ENCODE results near the gene NSUN3. TPM values are rescaled to one million over a fixed set of nuclear protein-coding genes. Genes with fewer than 3 reads are reported as not detected.

The NSUN3 gene
- total and polyA plus RNA-seq, 2 donors (not counting 3 experiments of a cell fraction or from before 2014, with no cell fraction given) = 3.4 to 10.7 TPM

DNA sequence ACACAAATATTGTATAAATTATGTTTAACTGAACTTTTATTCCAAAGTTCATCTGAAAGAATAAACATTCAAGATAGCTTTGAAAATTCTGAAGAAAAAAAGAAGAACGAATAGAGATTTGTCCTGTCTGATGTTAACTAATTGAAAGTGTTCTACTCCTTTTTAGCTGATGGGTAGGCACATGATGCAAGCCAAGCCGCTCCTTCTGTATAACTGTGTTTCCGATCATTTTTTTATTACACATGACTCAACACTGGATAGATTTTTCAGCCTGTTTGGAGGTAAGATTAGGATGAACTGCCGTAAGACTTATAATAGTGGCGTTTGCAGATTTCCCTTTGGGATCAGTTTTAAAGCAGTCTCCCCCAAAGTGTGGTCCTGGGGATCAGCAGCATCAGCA is 19.0 kb downstream of the NSUN3 start:
- H3K4me2 ChIP-seq (ENCODE audit: insufficient read depth, low read length) = no peak overlapping the region
- H3K36me3 ChIP-seq (ENCODE audit: control insufficient read depth in 2 of 2, extremely low read depth in 1 of 2, insufficient read depth in 2 of 2, low read length in 2 of 2) = no peaks in the 10 kb centered on the region
- H3K4me3 ChIP-seq (replicated peaks in 1 of 3; ENCODE audit: insufficient read depth in 1 of 3, low read depth in 1 of 3, low read length in 3 of 3) = no peak overlapping the region
- FAIRE-seq (no peak), DNase-seq (ENCODE audit: low read depth, low spot score) (no peak)
- H3K9ac ChIP-seq (replicated peaks; ENCODE audit: extremely low read depth, insufficient read depth, low read length) = no peak overlapping the region
- no TSS peak for BruUV-seq (replicated peaks)
- no peaks in the 10 kb centered on the region for H3K79me2 ChIP-seq (ENCODE audit: control insufficient read depth, insufficient read depth, low read length)
- ChIA-PET POLR2A (no interaction called here), CTCF (interaction anchor here (1.1 kb wide), 1 partner anchor 13 kb away, joined by 3 read pairs; no protein-coding TSS in a partner anchor)
- intact Hi-C loops (cut with micrococcal nuclease) = no loop called here
- no peaks in the 10 kb centered on the region for H4K20me1 ChIP-seq (replicated peaks; ENCODE audit: control insufficient read depth, extremely low read depth, insufficient read depth, low read length)
- dilution Hi-C loops (cut with MboI; ENCODE audit: extremely low pct_ligation_motif_present, low sequenced_read_pairs) = no loop called here
- no peaks in the 10 kb centered on the region for H3K9me1 ChIP-seq (replicated peaks; ENCODE audit: control insufficient read depth, extremely low read depth, insufficient read depth, low read length)
- no peaks in the 10 kb centered on the region for H3K9me3 ChIP-seq (replicated peaks; ENCODE audit: control insufficient read depth, insufficient read depth, low read length)
- H3K4me1 ChIP-seq (ENCODE audit: control insufficient read depth, extremely low read depth, insufficient read depth, low read length) = no peaks in the 10 kb centered on the region
- no peak overlapping the region for H2AFZ ChIP-seq (ENCODE audit: low read depth, low read length)
- no peak overlapping the region for H3K27ac ChIP-seq (ENCODE audit: insufficient read depth, low read depth, low read length)
- no peaks in the 10 kb centered on the region for H3K27me3 ChIP-seq (ENCODE audit: control insufficient read depth in 2 of 2, insufficient read depth in 2 of 2, low read length in 2 of 2)
- TF ChIP-seq POLR2A (IDR thresholded peaks at IDR 0.05; ENCODE audit: low read depth, low read length) = no peak
- TF ChIP-seq, protein P1, sequence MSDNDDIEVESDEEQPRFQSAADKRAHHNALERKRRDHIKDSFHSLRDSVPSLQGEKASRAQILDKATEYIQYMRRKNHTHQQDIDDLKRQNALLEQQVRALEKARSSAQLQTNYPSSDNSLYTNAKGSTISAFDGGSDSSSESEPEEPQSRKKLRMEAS (IDR thresholded peaks at IDR 0.05; ENCODE audit: insufficient read depth, insufficient read length) = no peak
- TF ChIP-seq JUN (IDR thresholded peaks at IDR 0.05; ENCODE audit: borderline replicate concordance, insufficient read depth, insufficient read length, low read depth) = no peak

DNA sequence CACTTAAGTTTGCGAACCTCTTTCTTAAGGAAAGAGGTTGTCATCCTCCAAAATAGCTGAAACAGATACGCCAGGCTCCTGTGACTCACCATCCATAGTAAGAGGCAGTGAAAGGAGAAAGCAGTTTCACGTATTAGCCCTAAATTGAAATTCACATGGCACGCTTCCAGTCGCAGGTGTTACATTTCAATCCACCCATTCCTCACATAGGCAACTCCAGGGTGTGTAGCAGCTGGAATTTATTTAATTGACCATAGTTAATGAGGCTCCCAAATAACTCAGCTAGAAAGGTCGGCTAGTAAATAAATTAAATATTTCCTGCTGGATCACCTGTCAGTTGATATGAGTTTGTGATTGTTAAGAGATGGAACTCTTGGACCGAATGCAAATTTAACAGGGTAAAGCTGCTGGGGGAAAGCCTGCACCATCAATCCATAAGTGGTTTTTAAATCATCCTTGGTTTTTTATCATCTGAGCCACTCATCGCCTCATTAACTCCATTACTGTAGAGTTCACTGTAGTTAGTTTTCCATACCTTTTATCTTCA is 19.6 kb downstream of the NSUN3 start:
- CTCF ChIA-PET = interaction anchor here (1.1 kb wide), 1 partner anchor 13 kb away, joined by 3 read pairs; no protein-coding TSS in a partner anchor
- no peaks in the 10 kb centered on the region for H3K4me1 ChIP-seq (ENCODE audit: control insufficient read depth, extremely low read depth, insufficient read depth, low read length)
- H3K36me3 ChIP-seq (ENCODE audit: control insufficient read depth in 2 of 2, extremely low read depth in 1 of 2, insufficient read depth in 2 of 2, low read length in 2 of 2) = no peaks in the 10 kb centered on the region
- no peaks in the 10 kb centered on the region for H3K79me2 ChIP-seq (ENCODE audit: control insufficient read depth, insufficient read depth, low read length)
- no peak for DNase-seq (ENCODE audit: low read depth, low spot score)
- no peaks in the 10 kb centered on the region for H4K20me1 ChIP-seq (replicated peaks; ENCODE audit: control insufficient read depth, extremely low read depth, insufficient read depth, low read length)
- intact Hi-C loops (cut with micrococcal nuclease) = no loop called here
- TF ChIP-seq POLR2A (IDR thresholded peaks at IDR 0.05; ENCODE audit: low read depth, low read length) (no peak), POLR2AphosphoS5 (IDR thresholded peaks at IDR 0.05; ENCODE audit: insufficient read depth, low read depth, low read length) (no peak), GATA2 (IDR thresholded peaks at IDR 0.05; ENCODE audit: insufficient read depth, insufficient read length, low read depth, low read length) (no peak), EZH2 (IDR thresholded peaks at IDR 0.05; ENCODE audit: borderline replicate concordance, low read depth, low read length, severe bottlenecking) (no peak), MYC (IDR thresholded peaks at IDR 0.05; ENCODE audit: low read depth, low read length) (no peak), JUN (IDR thresholded peaks at IDR 0.05; ENCODE audit: borderline replicate concordance, insufficient read depth, insufficient read length, low read depth) (no peak), FOS (IDR thresholded peaks at IDR 0.05; ENCODE audit: borderline replicate concordance, insufficient read depth, low read length) (no peak)
- TF ChIP-seq, protein P2, sequence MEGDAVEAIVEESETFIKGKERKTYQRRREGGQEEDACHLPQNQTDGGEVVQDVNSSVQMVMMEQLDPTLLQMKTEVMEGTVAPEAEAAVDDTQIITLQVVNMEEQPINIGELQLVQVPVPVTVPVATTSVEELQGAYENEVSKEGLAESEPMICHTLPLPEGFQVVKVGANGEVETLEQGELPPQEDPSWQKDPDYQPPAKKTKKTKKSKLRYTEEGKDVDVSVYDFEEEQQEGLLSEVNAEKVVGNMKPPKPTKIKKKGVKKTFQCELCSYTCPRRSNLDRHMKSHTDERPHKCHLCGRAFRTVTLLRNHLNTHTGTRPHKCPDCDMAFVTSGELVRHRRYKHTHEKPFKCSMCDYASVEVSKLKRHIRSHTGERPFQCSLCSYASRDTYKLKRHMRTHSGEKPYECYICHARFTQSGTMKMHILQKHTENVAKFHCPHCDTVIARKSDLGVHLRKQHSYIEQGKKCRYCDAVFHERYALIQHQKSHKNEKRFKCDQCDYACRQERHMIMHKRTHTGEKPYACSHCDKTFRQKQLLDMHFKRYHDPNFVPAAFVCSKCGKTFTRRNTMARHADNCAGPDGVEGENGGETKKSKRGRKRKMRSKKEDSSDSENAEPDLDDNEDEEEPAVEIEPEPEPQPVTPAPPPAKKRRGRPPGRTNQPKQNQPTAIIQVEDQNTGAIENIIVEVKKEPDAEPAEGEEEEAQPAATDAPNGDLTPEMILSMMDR (IDR thresholded peaks at IDR 0.05; ENCODE audit: extremely low read depth in 1 of 2, insufficient read depth in 1 of 2, low read depth in 1 of 2, low read length in 2 of 2) = no peak
- TF ChIP-seq, protein P1 (IDR thresholded peaks at IDR 0.05; ENCODE audit: insufficient read depth, insufficient read length) = no peak
- no peak overlapping the region for H3K27ac ChIP-seq (ENCODE audit: insufficient read depth, low read depth, low read length)
- H3K9ac ChIP-seq (replicated peaks; ENCODE audit: extremely low read depth, insufficient read depth, low read length) = no peak overlapping the region
- no peak overlapping the region for H3K4me2 ChIP-seq (ENCODE audit: insufficient read depth, low read length)
- no peak for FAIRE-seq
- no peak overlapping the region for H3K4me3 ChIP-seq (replicated peaks in 1 of 3; ENCODE audit: insufficient read depth in 1 of 3, low read depth in 1 of 3, low read length in 3 of 3)
- no peaks in the 10 kb centered on the region for H3K9me3 ChIP-seq (replicated peaks; ENCODE audit: control insufficient read depth, insufficient read depth, low read length)
- H3K9me1 ChIP-seq (replicated peaks; ENCODE audit: control insufficient read depth, extremely low read depth, insufficient read depth, low read length) = no peaks in the 10 kb centered on the region
- H3K27me3 ChIP-seq (ENCODE audit: control insufficient read depth in 2 of 2, insufficient read depth in 2 of 2, low read length in 2 of 2) = no peaks in the 10 kb centered on the region
- dilution Hi-C loops (cut with MboI; ENCODE audit: extremely low pct_ligation_motif_present, low sequenced_read_pairs) = no loop called here
- H2AFZ ChIP-seq (ENCODE audit: low read depth, low read length) = no peak overlapping the region
- POLR2A ChIA-PET = no interaction called here
- BruUV-seq (replicated peaks) = no TSS peak

Measured in endothelial cell of umbilical vein (primary cell).